ENCODE measurements around the gene KHDRBS2. TPM values are rescaled to one million over a fixed set of nuclear protein-coding genes. Genes with fewer than 3 reads are reported as not detected.

Gene KHDRBS2
- total and polyA plus RNA-seq, 2 of the 4 experiments (the other 2 are of a cell fraction), result not detected

GRCh38 chr6:62286470-62286843 is 432 bp upstream of the KHDRBS2 start:
- Histone ChIP-seq H2BK5ac (ENCODE audit: low read depth, low read length, poor library complexity, severe bottlenecking) (no peak overlapping the region), H3K27me3 (ENCODE audit: control insufficient read depth, insufficient read depth, low read length) (no peaks in the 10 kb centered on the region), H2BK20ac (ENCODE audit: low read depth, low read length) (no peak overlapping the region), H2BK120ac (ENCODE audit: low read depth, low read length) (no peak overlapping the region), H4K91ac (ENCODE audit: insufficient read depth, low read depth, low read length) (no peak overlapping the region), H3K4me1 (ENCODE audit: control insufficient read depth, insufficient read depth, low read length) (no peaks in the 10 kb centered on the region), H4K5ac (ENCODE audit: low read depth, low read length) (no peak overlapping the region), H2BK15ac (ENCODE audit: low read depth, low read length) (no peak overlapping the region), H3K36me3 (ENCODE audit: control insufficient read depth, insufficient read depth, low read length) (no peaks in the 10 kb centered on the region), H2AFZ (replicated peaks; ENCODE audit: low read length, poor library complexity) (no peak overlapping the region), H3K4me3 (ENCODE audit: insufficient read depth, low read depth, low read length) (no peak overlapping the region), H3K79me1 (ENCODE audit: low read depth in 1 of 2, low read length in 2 of 2) (no peaks in the 10 kb centered on the region), H4K8ac (ENCODE audit: low read depth in 2 of 2, low read length in 2 of 2) (no peak overlapping the region), H3K4me2 (ENCODE audit: low read depth, low read length) (no peak overlapping the region), H3K9me1 (ENCODE audit: insufficient read depth, low read length) (no peaks in the 10 kb centered on the region), H3K14ac (replicated peaks; ENCODE audit: low read depth, low read length) (no peak overlapping the region), H2AK9ac (replicated peaks; ENCODE audit: low read depth, low read length, poor library complexity) (no peak overlapping the region), H3K4ac (ENCODE audit: low read depth, low read length) (no peak overlapping the region), H4K20me1 (ENCODE audit: insufficient read depth, low read length) (no peaks in the 10 kb centered on the region), H2AK5ac (ENCODE audit: low read depth, low read length) (no peak overlapping the region), H3K9me3 (ENCODE audit: control insufficient read depth, insufficient read depth, low read length) (no peaks in the 10 kb centered on the region), H3K27ac (ENCODE audit: insufficient read depth, low read length) (no peak overlapping the region), H3K23ac (ENCODE audit: low read depth, low read length) (no peak overlapping the region), H3K9ac (ENCODE audit: low read depth, low read length) (no peak overlapping the region), H3K56ac (ENCODE audit: extremely low read depth, insufficient read depth, low read length) (no peak overlapping the region), H3K18ac (ENCODE audit: low read depth, low read length) (no peak overlapping the region)
- DNase-seq, result no peak
- no TSS peak for BruUV-seq (replicated peaks)
- TF ChIP-seq ELK1 (IDR thresholded peaks at IDR 0.05; ENCODE audit: borderline replicate concordance, low read depth, low read length) (no peak), RCOR1 (IDR thresholded peaks at IDR 0.05; ENCODE audit: insufficient replicate concordance, low read length) (no peak), NFE2L2 (IDR thresholded peaks at IDR 0.05; ENCODE audit: low read depth, low read length) (no peak)
- dilution Hi-C loops (cut with HindIII; ENCODE audit: low sequenced_read_pairs, unreplicated experiment) (no loop called here), in situ Hi-C loops (cut with MboI; ENCODE audit: low sequenced_read_pairs) (no loop called here), intact Hi-C loops (cut with micrococcal nuclease) (no loop called here)
- no peak for ATAC-seq (ENCODE audit: low read depth)
- no CpG with 5 or more reads among the region's 13 CpGs for WGBS, 2 experiments (ENCODE audit: extremely low coverage in 2 of 2, insufficient read length in 1 of 2)
- POLR2A ChIA-PET (ENCODE audit: unreplicated experiment), result no interaction called here
- CTCF ChIA-PET, result no interaction called here

Data from IMR-90 (cell line).